ELR (cell line): Measurements from ENCODE around the gene ANKRD29.
"Not testable (repeated sequence)": the region's sequence is repeated elsewhere in the genome, so short reads cannot be mapped to it uniquely, and the experiment has no call there.

ENCODE experiments used
- DNase-seq: peaks from one replicate; pipeline ENCODE4 v3.0.0-alpha.2; 2015; ENCODE audit warnings: low read depth

Gene ANKRD29

GRCh38 chr18:23616258-23616657 lies 46.5 kb downstream of the ANKRD29 start:
- no peak for DNase-seq

DNA sequence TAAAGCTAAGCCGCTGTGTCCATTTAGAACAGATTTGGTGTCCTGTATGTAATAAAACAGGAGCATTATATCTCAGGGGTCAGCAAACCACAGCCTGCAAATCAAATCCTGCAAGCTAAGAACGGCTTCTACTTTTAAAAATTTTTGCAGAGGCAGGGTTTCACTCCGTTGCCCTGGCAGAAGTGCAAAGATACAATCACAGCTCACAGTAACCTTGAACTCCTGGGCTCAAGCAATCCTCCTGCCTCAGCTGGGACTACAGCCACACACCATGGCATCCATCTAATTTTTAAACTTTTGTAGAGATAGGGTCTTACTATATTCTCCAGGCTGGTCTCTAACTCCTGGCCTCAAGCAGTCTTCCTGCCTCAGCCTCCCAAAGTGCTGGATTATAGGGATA lies 47.8 kb downstream of the ANKRD29 start:
- DNase-seq: no peak

DNA sequence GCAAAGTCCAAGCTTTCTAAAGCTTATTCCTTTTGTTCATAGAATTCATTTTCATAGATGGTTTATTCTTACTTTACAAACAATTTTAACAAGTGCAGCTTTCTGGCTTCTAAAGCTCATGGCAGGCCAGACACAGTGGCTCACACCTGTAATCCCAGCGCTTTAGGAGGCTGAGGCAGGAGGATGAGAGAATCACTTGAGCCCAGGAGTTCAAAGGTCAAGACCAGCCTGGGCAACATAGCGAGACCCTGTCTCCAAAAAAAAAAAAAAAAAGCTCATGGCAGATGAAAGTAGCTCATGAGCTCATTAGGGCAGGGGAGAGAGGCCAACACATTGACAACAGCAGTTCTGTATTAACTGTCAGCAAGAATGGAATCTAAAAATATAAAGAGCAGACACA lies 48.3 kb downstream of the ANKRD29 start:
- DNase-seq: no peak

GRCh38 chr18:23613091-23613475 lies 49.6 kb downstream of the ANKRD29 start:
- not testable (repeated sequence) for DNase-seq

DNA sequence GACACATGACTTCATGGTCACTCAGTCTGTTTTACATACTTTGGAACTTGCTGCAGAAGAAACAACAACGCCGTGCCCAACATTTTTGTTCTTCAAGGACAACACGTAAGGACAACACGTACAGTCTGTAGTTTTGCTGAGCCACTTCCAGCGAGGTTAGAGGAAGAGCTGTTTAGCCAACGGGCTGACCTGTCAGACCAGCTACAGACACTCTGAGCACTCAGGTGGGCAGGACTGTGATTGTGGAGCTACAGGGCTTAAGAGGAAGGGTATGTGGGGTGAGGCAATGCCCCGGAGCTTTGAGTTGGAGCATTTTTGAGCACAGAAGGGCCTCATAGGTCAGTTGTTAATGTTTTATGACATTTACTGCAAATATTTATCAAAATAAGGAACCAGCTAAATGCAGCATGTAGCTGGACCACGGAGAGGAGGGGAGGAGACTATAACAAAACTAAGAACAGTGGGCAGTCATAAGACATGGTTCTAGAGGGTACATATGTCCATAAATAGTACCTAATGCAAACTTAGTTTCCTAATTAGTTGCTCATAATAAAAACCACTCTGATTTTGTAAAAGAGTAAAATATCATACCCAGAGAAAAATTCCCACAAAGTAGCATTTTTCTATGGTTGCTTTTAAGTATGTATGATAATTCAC lies 50.1 kb downstream of the ANKRD29 start:
- DNase-seq: no peak

DNA sequence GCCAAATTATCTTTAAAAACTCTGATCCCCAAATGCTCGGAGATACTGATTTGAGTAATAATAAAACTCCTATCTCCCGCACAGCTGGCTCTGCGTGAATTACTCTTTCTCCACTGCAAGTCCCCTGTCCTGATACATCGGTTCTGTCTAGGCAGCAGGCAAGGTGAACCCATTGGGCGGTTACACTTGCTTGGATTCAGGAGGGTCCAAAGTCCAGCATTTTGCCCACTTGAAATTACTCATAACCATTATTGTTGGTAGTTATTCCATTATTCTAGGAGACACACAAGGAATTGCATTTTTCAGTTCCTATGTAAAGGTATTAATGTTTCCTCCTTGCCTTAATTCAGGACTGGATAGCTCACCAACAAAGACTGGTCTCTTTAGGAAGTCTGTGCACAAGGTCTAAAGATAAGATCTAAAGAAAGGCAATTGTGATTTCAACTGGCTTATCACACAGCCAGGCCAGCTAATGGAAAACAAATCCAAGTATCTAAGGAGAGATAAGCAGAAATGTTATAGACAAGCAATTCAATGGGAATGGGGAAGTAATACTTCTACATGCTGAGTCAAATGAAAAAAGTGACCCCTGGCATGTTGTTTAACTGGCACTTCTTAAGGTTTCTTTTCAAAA lies 53.2 kb downstream of the ANKRD29 start:
- no peak for DNase-seq

DNA sequence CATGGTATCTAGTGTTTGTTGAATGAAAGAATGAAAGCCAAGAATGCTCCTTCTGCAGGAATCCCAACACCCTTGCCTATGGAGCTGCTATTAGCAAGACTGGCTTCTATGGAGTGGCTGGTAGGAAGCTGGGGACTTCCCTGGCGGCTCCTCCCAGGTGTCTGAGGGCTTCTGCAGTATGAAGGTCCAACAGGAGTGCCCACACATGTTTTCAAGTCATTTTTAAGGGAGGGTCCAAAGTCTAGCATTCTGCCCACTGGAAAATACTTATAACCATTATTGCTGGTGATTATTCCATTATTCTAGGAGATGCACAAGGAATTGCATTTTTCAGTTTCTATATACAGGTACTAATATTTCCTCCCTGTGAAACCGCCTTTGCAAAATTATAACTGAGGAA lies 54.5 kb downstream of the ANKRD29 start:
- DNase-seq: no peak

GRCh38 chr18:23605941-23606340 lies 56.8 kb downstream of the ANKRD29 start:
- DNase-seq: no peak

GRCh38 chr18:23599809-23600208 lies 62.9 kb downstream of the ANKRD29 start:
- no peak for DNase-seq

GRCh38 chr18:23596183-23596582 lies 66.5 kb downstream of the ANKRD29 start:
- no peak for DNase-seq

- DNase-seq: no peak
These were observed 67.1 kb downstream of the ANKRD29 start for GRCh38 chr18:23595591-23595990.

DNA sequence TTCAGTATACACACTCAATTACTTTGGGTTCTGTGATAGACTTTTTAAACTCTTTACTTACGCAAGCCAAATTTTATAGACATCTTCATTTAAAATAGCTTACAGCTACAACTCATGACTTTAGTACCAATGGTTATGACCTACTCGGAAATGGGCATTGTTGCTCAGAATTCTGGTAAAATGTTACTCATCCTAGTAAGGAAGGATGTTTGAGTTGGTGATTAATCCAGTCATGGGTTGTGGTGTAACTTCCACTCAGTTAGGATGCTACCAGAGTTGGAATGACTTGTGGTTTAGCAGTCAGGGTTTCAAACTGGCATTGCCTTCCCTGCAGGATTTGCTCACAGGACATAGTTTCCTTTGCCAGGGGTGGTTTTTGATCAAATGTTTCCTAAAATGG lies 69.0 kb downstream of the ANKRD29 start:
- DNase-seq: peak; percentile 97

GRCh38 chr18:23592911-23593310 lies 69.8 kb downstream of the ANKRD29 start:
- no peak for DNase-seq

DNA sequence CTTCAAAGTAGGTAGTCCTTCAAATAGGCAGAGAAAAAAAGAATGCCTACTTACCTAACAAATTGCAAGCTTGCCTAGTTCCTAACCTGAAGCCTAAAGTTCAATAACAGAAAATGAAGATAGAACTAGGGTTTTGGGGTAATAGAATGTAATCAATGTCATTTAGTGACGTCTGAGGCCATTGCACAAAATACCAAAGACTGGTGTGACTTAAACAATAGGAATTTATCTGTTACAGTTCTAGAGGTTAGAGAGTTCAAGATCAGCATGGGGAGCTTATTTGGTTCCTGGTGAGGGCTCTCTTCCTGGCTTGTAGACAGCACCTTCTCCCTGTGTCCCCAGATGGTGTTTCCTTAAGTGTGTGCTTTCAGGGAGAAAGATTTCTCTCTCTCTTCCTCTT lies 71.7 kb downstream of the ANKRD29 start:
- DNase-seq: peak; percentile 81

DNA sequence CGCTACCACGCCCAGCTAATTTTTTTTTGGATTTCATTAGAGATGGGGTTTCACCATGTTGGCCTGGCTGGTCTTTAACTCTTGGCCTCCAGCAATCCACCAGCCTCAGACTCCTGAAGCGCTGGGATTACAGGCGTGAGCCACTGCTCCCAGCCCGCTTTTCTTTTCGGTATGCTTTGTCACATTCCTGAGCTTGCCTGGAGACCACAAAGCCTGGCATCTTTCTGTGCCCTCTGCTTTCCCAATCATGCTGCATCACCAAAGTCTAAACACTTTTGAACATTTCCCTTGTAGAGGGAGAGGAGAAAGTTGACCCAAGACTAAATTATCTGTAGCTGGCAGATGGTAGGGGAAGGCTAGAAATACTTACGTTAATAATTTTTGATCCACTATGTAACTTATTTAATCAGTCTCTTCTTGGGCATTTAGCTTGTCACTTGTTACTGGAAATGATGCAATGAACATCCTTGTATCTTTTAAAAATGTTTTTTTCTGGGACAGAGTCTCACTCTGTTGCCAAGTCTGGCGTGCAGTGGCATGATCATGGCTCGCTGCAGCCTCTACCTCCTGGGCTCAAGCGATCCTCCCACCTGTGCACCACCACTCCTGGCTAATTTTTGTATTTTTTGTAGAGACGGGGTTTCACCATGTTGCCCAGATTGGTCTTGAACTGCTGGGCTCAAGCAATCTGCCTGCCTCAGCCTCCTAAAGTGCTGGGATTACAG lies 73.7 kb downstream of the ANKRD29 start:
- DNase-seq: peak; percentile 49

DNA sequence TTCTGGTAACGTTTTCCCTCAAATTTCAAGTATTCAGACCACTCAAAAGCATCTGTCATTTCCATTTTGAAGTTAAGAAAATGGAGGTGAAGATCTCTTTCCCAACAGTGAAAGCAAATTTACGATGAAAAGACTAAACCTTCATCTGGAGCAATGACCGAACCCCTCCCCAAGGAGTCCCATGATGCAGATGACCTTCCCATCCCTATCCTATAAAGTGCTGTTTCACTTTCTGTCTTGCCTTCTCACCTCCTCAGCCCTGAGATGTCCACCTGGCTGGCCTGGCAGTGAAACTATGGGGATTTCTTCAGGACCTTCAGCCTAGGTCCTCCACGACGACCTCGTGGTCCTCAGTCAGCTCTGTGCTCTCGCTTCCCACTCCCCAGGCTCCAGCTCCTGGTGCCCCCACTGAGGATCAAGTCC lies 75.5 kb downstream of the ANKRD29 start:
- no peak for DNase-seq

DNA sequence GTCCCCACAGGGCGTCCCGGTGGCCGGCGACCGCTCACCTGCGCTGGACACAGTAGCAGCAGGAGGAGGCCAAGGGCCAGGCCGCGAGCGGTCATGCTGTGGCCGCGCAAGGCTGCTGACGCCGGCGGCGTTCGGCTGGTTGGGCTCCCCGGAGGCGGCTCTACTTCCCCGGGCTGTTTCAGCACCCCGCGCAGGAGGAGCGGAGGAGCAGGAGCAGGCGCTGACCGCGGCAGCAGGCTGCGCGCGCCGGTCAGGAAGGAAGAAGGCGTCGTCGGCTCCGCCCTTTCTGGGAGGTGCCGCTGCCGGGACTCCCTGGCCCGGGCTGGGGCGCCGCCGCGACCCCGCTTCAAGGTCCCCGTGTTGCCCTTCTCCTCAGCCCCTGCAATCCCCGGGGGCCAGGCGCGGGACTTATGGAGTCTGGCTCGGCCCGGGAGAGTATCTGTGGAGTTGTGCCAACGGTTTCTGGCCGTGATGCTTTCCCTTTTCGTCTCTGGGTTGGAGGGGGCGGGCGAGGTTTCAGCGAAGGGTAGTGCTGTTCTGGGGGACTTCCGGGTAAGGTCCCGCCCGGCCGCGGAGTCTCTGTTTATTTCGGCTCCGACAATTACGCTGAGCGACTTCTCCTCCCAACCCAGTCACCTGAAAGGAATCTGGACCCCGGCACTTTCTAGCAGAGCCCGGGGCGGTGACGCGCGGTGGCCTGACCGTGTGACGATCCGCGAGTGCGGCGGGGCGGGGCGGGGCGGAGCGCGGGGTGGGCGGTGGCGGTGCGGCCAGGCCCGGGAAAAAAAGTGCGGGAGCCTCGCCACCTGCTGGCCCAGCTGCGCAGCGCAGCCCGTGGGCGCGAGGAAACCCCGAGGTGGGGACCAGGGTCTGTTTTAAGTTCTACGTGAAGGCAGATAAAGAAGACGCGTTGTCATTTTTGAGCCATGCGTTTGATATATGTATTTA lies 76.2 kb downstream of the ANKRD29 start, which contains the start of gene NPC1:
NPC1 (minus strand) TSS at position 258 of the 948 bp plus-strand sequence; CDS start at position 95, 163 bp downstream.
- peak; percentile 99 for DNase-seq

DNA sequence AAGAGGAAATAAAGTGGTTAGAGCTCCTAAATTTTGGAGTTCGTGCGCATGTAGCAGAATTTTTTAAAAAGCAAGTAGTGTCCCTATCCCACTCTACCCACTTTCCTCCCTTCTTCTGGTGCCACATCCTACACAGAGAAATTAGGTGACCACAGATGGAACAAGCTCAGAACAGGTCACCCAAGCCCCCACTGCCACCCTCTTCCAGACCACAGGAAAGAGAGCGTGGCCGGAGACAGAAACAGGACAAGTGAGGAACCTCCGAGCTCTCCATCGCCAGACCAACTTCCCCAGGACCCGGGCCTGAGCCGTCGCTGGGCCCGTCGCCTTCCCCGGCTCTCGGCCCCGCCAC lies 76.8 kb downstream of the ANKRD29 start:
- no peak for DNase-seq

GRCh38 chr18:23585007-23585871 lies 77.5 kb downstream of the ANKRD29 start:
- DNase-seq: peak; percentile 82

- no peak for DNase-seq
These were observed 78.4 kb downstream of the ANKRD29 start for GRCh38 chr18:23584019-23584983.
